Nephron (organoid): ENCODE data around the gene CFAP221.
A peak's percentile ranks its signal among the peaks of the same experiment; 100 is the strongest.

ENCODE experiments used
- H3K27ac Mint-ChIP-seq, 3 experiments: 2 replicates each; pipeline ENCODE4 v1.8.0; 2020; ENCODE audit warnings: mixed read lengths in 3 of 3, mild to moderate bottlenecking in 2 of 3, moderate library complexity in 1 of 3
- H3K27me3 Mint-ChIP-seq: 2 replicates; pipeline ENCODE4 v1.8.0; 2021; ENCODE audit warnings: low read depth, mild to moderate bottlenecking, moderate library complexity, mixed read lengths
- H3K36me3 Mint-ChIP-seq: 2 replicates; pipeline ENCODE4 v1.8.0; 2020; ENCODE audit warnings: low read depth, mixed read lengths
- H3K4me1 Mint-ChIP-seq: 2 replicates; pipeline ENCODE4 v1.8.0; 2020; ENCODE audit warnings: mixed read lengths
- H3K4me3 Mint-ChIP-seq, 3 experiments: 2 replicates each; pipeline ENCODE4 v1.8.0; 2020; ENCODE audit warnings: mild to moderate bottlenecking in 3 of 3, mixed read lengths in 3 of 3, moderate library complexity in 2 of 3
- H3K9me3 Mint-ChIP-seq: 2 replicates; pipeline ENCODE4 v1.8.0; 2020; ENCODE audit warnings: mixed read lengths
- TF ChIP-seq, protein P1 (sequence below), 3 experiments: fragments of 200-600 bp; sonication (generic); IDR thresholded peaks; one replicate each; pipeline ENCODE4 v1.5.0; 2021; ENCODE audit warnings: antibody characterized with exemption in 3 of 3; ENCODE audit not compliant: unreplicated experiment in 3 of 3

The CFAP221 gene

DNA sequence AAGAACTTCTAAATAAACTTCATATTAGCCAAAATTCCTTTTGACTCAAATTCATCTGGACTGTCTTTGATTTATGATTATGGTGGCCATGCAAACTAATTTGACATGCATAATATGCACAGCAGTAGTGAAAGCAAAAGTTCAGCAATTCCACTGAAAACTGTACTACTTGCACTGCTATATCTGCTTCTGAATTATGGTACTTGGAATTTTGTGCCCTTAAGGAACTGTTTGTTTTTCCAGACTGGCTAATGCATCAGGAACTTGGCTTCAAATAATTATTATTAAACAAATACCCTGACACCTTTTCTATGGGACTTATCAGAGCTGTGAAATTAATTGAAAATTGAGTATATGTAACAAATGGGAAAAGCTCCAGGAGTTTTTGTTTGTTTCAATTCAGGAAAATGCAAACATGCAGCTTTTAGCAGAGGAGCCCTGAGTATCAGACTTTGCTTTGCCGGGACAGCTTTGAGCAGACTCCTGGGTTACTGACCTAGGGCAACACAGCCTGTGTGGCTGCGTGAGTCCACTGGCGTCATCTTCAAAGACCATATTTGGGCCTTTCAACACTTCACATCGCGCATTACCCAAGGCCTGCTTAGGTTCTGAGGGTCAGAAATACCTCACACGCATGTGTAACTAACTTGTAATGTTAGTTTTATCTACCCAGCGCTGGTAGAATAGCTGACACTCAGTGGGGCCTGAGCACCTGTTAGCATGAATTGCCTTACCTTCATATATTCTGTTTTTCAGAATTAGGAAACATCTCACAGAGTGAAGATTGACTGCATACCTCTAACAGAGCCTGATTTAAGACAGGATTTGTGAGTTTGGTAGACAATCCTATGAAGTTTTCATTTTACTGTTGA lies 35.4 kb downstream of the CFAP221 start:
- H3K36me3 Mint-ChIP-seq, result peaks cover 15% of the 10 kb centered on the region
- peaks cover 7% of the 10 kb centered on the region for H3K4me1 Mint-ChIP-seq
- H3K27me3 Mint-ChIP-seq, result no peaks in the 10 kb centered on the region
- peaks cover 2% of the 10 kb centered on the region for H3K9me3 Mint-ChIP-seq
- TF ChIP-seq, protein P1, sequence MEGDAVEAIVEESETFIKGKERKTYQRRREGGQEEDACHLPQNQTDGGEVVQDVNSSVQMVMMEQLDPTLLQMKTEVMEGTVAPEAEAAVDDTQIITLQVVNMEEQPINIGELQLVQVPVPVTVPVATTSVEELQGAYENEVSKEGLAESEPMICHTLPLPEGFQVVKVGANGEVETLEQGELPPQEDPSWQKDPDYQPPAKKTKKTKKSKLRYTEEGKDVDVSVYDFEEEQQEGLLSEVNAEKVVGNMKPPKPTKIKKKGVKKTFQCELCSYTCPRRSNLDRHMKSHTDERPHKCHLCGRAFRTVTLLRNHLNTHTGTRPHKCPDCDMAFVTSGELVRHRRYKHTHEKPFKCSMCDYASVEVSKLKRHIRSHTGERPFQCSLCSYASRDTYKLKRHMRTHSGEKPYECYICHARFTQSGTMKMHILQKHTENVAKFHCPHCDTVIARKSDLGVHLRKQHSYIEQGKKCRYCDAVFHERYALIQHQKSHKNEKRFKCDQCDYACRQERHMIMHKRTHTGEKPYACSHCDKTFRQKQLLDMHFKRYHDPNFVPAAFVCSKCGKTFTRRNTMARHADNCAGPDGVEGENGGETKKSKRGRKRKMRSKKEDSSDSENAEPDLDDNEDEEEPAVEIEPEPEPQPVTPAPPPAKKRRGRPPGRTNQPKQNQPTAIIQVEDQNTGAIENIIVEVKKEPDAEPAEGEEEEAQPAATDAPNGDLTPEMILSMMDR (IDR thresholded peaks at IDR 0.05; ENCODE audit: unreplicated experiment in 3 of 3), result no peak
- H3K27ac Mint-ChIP-seq, result peak overlapping the region in 2 of 3 experiments; percentile 45 to 66
- no peak overlapping the region for H3K4me3 Mint-ChIP-seq

- Mint-ChIP-seq H3K9me3 (peaks cover 2% of the 10 kb centered on the region), H3K27me3 (no peaks in the 10 kb centered on the region), H3K36me3 (peaks cover 15% of the 10 kb centered on the region), H3K27ac (no peak overlapping the region), H3K4me1 (peaks cover 7% of the 10 kb centered on the region), H3K4me3 (no peak overlapping the region)
- TF ChIP-seq, protein P1 (IDR thresholded peaks at IDR 0.05; ENCODE audit: unreplicated experiment in 3 of 3), result no peak
Observed at GRCh38 chr2:119580550-119581072, 36.4 kb downstream of the CFAP221 start.

DNA sequence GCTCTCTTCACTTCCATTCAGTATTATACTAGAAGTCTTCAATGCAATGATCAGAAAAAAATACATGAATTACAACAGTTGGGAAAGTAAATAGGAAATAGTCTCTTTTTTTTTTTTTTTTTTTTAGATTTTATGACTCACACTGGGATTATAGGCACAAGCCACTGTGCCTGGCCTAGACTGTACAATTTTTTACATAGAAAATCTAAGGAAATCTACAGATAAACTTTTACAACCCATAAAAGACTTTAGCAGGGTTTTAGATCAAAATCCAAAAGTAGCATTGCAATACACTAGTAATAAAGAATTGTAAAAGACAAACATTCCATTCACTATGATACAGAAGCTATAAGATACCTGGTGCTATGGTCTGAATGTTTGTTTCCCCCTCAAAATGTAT lies 39.0 kb downstream of the CFAP221 start:
- Mint-ChIP-seq H3K4me3 (no peak overlapping the region), H3K9me3 (peaks cover 2% of the 10 kb centered on the region), H3K27me3 (no peaks in the 10 kb centered on the region), H3K4me1 (no peaks in the 10 kb centered on the region), H3K36me3 (peaks cover 10% of the 10 kb centered on the region), H3K27ac (no peak overlapping the region)
- TF ChIP-seq, protein P1 (IDR thresholded peaks at IDR 0.05; ENCODE audit: unreplicated experiment in 3 of 3), result no peak

GRCh38 chr2:119584469-119584868 lies 40.2 kb downstream of the CFAP221 start:
- Mint-ChIP-seq H3K36me3 (peaks cover 10% of the 10 kb centered on the region), H3K4me3 (no peak overlapping the region), H3K4me1 (no peaks in the 10 kb centered on the region), H3K27me3 (peaks cover 4% of the 10 kb centered on the region), H3K27ac (no peak overlapping the region), H3K9me3 (peaks cover 2% of the 10 kb centered on the region)
- TF ChIP-seq, protein P1 (IDR thresholded peaks at IDR 0.05; ENCODE audit: unreplicated experiment in 3 of 3), result no peak

DNA sequence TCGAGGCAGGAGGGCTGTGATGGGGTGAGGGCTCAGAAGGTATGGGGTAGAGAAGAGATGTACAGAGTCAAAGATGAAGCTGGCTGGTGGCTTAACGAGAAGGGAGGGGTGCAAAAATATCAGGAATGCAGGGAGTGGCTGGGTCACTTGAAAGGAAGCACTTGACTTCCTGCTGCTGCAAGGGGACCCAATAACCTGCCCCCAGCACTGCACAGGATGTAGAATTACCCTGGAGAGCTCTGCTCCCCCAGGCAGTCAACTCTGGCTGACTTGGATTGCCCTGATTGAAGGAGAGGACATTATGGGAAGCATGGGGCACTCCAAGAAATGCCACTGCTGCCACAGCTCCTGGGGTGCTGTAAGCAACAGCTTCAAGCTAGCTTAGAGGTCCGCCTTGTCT lies 41.8 kb downstream of the CFAP221 start:
- peaks cover 2% of the 10 kb centered on the region for H3K9me3 Mint-ChIP-seq

More for the DNA sequence above, 41.8 kb downstream of the CFAP221 start:
- H3K4me1 Mint-ChIP-seq, result no peaks in the 10 kb centered on the region
- H3K4me3 Mint-ChIP-seq, result no peak overlapping the region
- H3K27me3 Mint-ChIP-seq, result peaks cover 7% of the 10 kb centered on the region
- no peak overlapping the region for H3K27ac Mint-ChIP-seq
- peaks cover 10% of the 10 kb centered on the region for H3K36me3 Mint-ChIP-seq
- TF ChIP-seq, protein P1 (IDR thresholded peaks at IDR 0.05; ENCODE audit: unreplicated experiment in 3 of 3), result no peak
